ENCODE measurements around the gene GPR52. TPM values are rescaled to one million over a fixed set of nuclear protein-coding genes. Genes with fewer than 3 reads are reported as not detected.

Gene GPR52
- total RNA-seq, 1 donor from 2014 or later = 0.84 TPM

DNA sequence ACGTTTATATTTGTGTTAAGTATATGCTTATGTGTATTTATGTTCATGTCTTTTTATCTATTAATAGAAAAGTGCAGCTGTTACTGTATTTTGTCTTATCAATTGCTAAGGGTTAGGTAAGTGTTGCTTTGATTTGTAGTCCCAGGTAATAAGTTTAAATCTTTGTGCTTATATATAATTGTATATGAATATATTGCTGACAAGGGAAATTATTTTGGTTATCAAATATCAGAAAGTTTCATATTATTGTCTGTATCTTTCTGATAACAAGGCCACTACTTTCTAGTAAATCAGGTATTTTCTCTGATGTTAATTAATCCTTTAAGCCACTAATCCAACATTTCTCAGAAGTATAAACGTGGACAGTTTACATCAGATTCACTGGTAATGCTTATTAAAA lies 21.3 kb downstream of the GPR52 start:
- no peaks in the 10 kb centered on the region for H3K4me1 ChIP-seq
- Mint-ChIP-seq H3K4me3 (no peak overlapping the region), H3K27ac (no peak overlapping the region), H3K36me3 (no peaks in the 10 kb centered on the region), H3K4me1 (no peaks in the 10 kb centered on the region), H3K9me3 (no peaks in the 10 kb centered on the region), H3K27me3 (ENCODE audit: insufficient read depth, low read depth) (no peaks in the 10 kb centered on the region)
- H3K4me2 ChIP-seq = no peak overlapping the region
- no peaks in the 10 kb centered on the region for H3K27me3 ChIP-seq
- H3K9ac ChIP-seq = no peak overlapping the region
- no peak overlapping the region for H3K27ac ChIP-seq
- no peak for DNase-seq (ENCODE audit: low spot score)
- no peaks in the 10 kb centered on the region for H3K79me2 ChIP-seq (ENCODE audit: low read depth)
- H3K4me3 ChIP-seq = no peak overlapping the region
- no peaks in the 10 kb centered on the region for H3K9me3 ChIP-seq (ENCODE audit: low read depth)
- H3K36me3 ChIP-seq = no peaks in the 10 kb centered on the region
- TF ChIP-seq, protein P1, sequence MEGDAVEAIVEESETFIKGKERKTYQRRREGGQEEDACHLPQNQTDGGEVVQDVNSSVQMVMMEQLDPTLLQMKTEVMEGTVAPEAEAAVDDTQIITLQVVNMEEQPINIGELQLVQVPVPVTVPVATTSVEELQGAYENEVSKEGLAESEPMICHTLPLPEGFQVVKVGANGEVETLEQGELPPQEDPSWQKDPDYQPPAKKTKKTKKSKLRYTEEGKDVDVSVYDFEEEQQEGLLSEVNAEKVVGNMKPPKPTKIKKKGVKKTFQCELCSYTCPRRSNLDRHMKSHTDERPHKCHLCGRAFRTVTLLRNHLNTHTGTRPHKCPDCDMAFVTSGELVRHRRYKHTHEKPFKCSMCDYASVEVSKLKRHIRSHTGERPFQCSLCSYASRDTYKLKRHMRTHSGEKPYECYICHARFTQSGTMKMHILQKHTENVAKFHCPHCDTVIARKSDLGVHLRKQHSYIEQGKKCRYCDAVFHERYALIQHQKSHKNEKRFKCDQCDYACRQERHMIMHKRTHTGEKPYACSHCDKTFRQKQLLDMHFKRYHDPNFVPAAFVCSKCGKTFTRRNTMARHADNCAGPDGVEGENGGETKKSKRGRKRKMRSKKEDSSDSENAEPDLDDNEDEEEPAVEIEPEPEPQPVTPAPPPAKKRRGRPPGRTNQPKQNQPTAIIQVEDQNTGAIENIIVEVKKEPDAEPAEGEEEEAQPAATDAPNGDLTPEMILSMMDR (IDR thresholded peaks at IDR 0.05) = no peak
- no peak for TF ChIP-seq EZH2phosphoT487 (IDR thresholded peaks at IDR 0.05)
- TF ChIP-seq EZH2 (IDR thresholded peaks at IDR 0.05) = no peak
- H2AFZ ChIP-seq (replicated peaks) = no peak overlapping the region
- H4K20me1 ChIP-seq (ENCODE audit: low read depth) = no peaks in the 10 kb centered on the region
- no peaks in the 10 kb centered on the region for H3F3A ChIP-seq (ENCODE audit: low read depth)

DNA sequence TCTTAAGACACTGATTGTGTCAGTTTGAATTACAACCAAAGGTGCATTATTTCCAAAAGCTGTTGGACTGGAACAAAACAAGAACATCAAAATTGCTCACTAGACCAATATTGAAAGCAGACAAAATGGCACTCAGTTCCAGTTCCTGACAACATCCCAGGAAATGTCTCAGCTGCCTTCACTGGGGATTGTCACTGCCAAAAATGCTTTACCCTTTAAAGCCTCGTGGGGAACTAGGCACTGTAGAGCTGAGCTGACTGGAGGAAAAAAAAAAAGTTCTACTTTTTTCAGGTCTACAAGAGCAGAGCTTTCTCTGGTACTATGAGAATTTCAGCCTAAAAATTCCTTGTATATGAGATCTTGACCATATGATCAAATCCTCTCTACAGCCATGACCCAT lies 21.9 kb downstream of the GPR52 start:
- Histone ChIP-seq H3K9ac (no peak overlapping the region), H3K4me3 (no peak overlapping the region), H2AFZ (replicated peaks) (no peak overlapping the region), H3F3A (ENCODE audit: low read depth) (no peaks in the 10 kb centered on the region), H3K27me3 (no peaks in the 10 kb centered on the region), H3K4me2 (no peak overlapping the region), H3K36me3 (no peaks in the 10 kb centered on the region), H4K20me1 (ENCODE audit: low read depth) (no peaks in the 10 kb centered on the region), H3K9me3 (ENCODE audit: low read depth) (no peaks in the 10 kb centered on the region), H3K79me2 (ENCODE audit: low read depth) (no peaks in the 10 kb centered on the region), H3K27ac (no peak overlapping the region), H3K4me1 (no peaks in the 10 kb centered on the region)
- TF ChIP-seq, protein P1 (IDR thresholded peaks at IDR 0.05) = no peak
- TF ChIP-seq EZH2 (IDR thresholded peaks at IDR 0.05) = no peak
- TF ChIP-seq EZH2phosphoT487 (IDR thresholded peaks at IDR 0.05) = no peak
- Mint-ChIP-seq H3K4me1 (no peaks in the 10 kb centered on the region), H3K9me3 (no peaks in the 10 kb centered on the region), H3K36me3 (no peaks in the 10 kb centered on the region), H3K27ac (no peak overlapping the region), H3K4me3 (no peak overlapping the region), H3K27me3 (ENCODE audit: insufficient read depth, low read depth) (no peaks in the 10 kb centered on the region)
- no peak for DNase-seq (ENCODE audit: low spot score)

DNA sequence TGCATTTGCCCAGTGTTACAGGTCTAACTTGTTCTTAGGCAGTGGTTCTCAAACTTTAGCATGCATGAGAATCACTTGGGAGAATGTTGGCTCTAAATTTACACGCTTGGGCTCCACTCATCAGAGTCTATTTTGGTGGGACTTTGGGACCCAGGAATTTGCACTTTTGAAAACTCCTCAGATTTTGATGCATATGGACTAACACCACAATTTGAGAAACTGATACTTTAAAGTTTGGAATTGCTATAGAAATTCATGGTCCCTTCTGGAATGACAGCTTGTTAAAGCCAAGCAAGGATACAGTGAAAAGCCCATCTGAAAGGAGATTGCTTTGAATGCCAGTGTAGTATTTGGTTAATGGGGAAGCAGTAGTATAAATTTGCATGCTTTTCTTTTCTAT lies 31.5 kb downstream of the GPR52 start:
- no peaks in the 10 kb centered on the region for H3K27me3 Mint-ChIP-seq (ENCODE audit: insufficient read depth, low read depth)
- no peaks in the 10 kb centered on the region for H3K9me3 Mint-ChIP-seq
- no peak overlapping the region for H3K27ac Mint-ChIP-seq
- Histone ChIP-seq H3K9ac (no peak overlapping the region), H3K4me3 (no peak overlapping the region), H3K27ac (no peak overlapping the region), H3K4me2 (no peak overlapping the region), H3K27me3 (no peaks in the 10 kb centered on the region), H3K36me3 (no peaks in the 10 kb centered on the region), H4K20me1 (ENCODE audit: low read depth) (no peaks in the 10 kb centered on the region), H3K4me1 (no peaks in the 10 kb centered on the region), H2AFZ (replicated peaks) (no peak overlapping the region), H3F3A (ENCODE audit: low read depth) (no peaks in the 10 kb centered on the region), H3K9me3 (ENCODE audit: low read depth) (no peaks in the 10 kb centered on the region), H3K79me2 (ENCODE audit: low read depth) (no peaks in the 10 kb centered on the region)
- H3K4me3 Mint-ChIP-seq = no peak overlapping the region
- DNase-seq (ENCODE audit: low spot score) = no peak
- H3K36me3 Mint-ChIP-seq = no peaks in the 10 kb centered on the region
- H3K4me1 Mint-ChIP-seq = peaks cover 2% of the 10 kb centered on the region
- TF ChIP-seq, protein P1 (IDR thresholded peaks at IDR 0.05) = no peak
- TF ChIP-seq EZH2phosphoT487 (IDR thresholded peaks at IDR 0.05) (no peak), EZH2 (IDR thresholded peaks at IDR 0.05) (no peak)
